GM12878 (cell line): Measurements from ENCODE around the gene CAVIN2. TPM values are rescaled to one million over a fixed set of nuclear protein-coding genes. Genes with fewer than 3 reads are reported as not detected.

Source experiments
- ATAC-seq: fragments of 200-7000 bp; cut with Tn5 transposase; 3 replicates; pipeline ENCODE4 v1.9.1; 2020; ENCODE audit warnings: mild to moderate bottlenecking, moderate library complexity
- BruUV-seq: library from RNA; stranded (reverse); fragments of 400-500 nt; replicated peaks from 2 replicates; lab custom pipeline; 2021; lab: Mats Ljungman, UMichigan
- CTCF ChIA-PET: fragments of 300-600 bp; sonication (Branson Sonifier 250); formaldehyde crosslinking; extraction: SDS; loops from one replicate; lab custom pipeline; 2021; ENCODE audit warnings: inconsistent platforms; lab: Yijun Ruan, JAX
- POLR2A ChIA-PET: fragments of 350-600 bp; formaldehyde crosslinking; extraction: SDS; loops from one replicate; lab custom pipeline; 2021; ENCODE audit warnings: inconsistent platforms; lab: Charles Lee
- RAD21 ChIA-PET: fragments of 300-600 bp; sonication (Branson Sonifier 250); formaldehyde crosslinking; loops from one replicate; lab custom pipeline; 2023; ENCODE audit warnings: antibody characterized with exemption; ENCODE audit not compliant: unreplicated experiment; lab: Charles Lee
- SMC1A ChIA-PET: fragments of 300-600 bp; sonication (Branson Sonifier 250); formaldehyde crosslinking; loops from one replicate; lab custom pipeline; 2023; ENCODE audit not compliant: unreplicated experiment, uncharacterized antibody; lab: Charles Lee
- DNase-seq: peaks from one replicate; pipeline ENCODE4 v3.0.0-alpha.2; 2011; ENCODE audit warnings: low read depth, low spot score
- FAIRE-seq: peaks from 3 replicates; lab custom pipeline; 2011; peaks lifted over from hg19 to GRCh38; lab: Jason Lieb, UNC
- H2AFZ ChIP-seq: 2 replicates; pipeline ENCODE4 v1.6.0; 2011; ENCODE audit warnings: low read depth, low read length, control low read depth; ENCODE audit not compliant: control insufficient read depth
- H3K27ac ChIP-seq: 2 replicates; pipeline ENCODE4 v1.5.1; 2011; ENCODE audit warnings: control low read depth; ENCODE audit not compliant: control insufficient read depth, insufficient read depth
- H3K27me3 ChIP-seq, 2 experiments: replicated peaks in 1 of 2; 2 replicates each; pipeline versions ENCODE4 v1.6.0 to v1.6.1; 2011; ENCODE audit warnings: low read length in 1 of 2; ENCODE audit not compliant: control insufficient read depth in 2 of 2, insufficient read depth in 2 of 2
- H3K36me3 ChIP-seq, 2 experiments: 2 replicates each; pipeline ENCODE4 v1.5.1; 2011; ENCODE audit warnings: low read length in 1 of 2; ENCODE audit not compliant: control insufficient read depth in 2 of 2, insufficient read depth in 2 of 2
- H3K4me1 ChIP-seq: 2 replicates; pipeline ENCODE4 v1.6.1; 2011; ENCODE audit warnings: mild to moderate bottlenecking, low read length, moderate library complexity, mixed read lengths; ENCODE audit not compliant: control insufficient read depth, insufficient read depth
- H3K4me2 ChIP-seq: 2 replicates; pipeline ENCODE4 v1.6.0; 2011; ENCODE audit warnings: control low read depth; ENCODE audit not compliant: control insufficient read depth, insufficient read depth
- H3K4me3 ChIP-seq: fragments of 200-600 bp; sonication (generic); 2 replicates; pipeline ENCODE4 v1.5.1; 2016
- H3K79me2 ChIP-seq: 2 replicates; pipeline ENCODE4 v1.6.0; 2011; ENCODE audit warnings: low read length; ENCODE audit not compliant: control insufficient read depth, insufficient read depth
- H3K9ac ChIP-seq: 2 replicates; pipeline ENCODE4 v1.8.0; 2011; ENCODE audit warnings: low read length, control low read depth, mixed read lengths; ENCODE audit not compliant: control insufficient read depth, insufficient read depth
- H3K9me3 ChIP-seq: replicated peaks from 3 replicates; pipeline ENCODE4 v1.5.1; 2011; ENCODE audit warnings: mild to moderate bottlenecking, low read length; ENCODE audit not compliant: control insufficient read depth, insufficient read depth
- H4K20me1 ChIP-seq: 2 replicates; pipeline ENCODE4 v1.6.0; 2011; ENCODE audit not compliant: control insufficient read depth, insufficient read depth
- BCL3 ChIP-seq: IDR thresholded peaks from 2 replicates; pipeline ENCODE4 v1.6.1; 2011; ENCODE audit warnings: borderline replicate concordance, low read depth, mild to moderate bottlenecking, moderate library complexity, low read length; ENCODE audit not compliant: insufficient read depth, poor library complexity, severe bottlenecking
- FOXK2 ChIP-seq: fragments of 450-650 bp; IDR thresholded peaks from 2 replicates; pipeline ENCODE4 v1.6.1; 2017; ENCODE audit warnings: mild to moderate bottlenecking, moderate library complexity
- HCFC1 ChIP-seq: fragments of 150-350 bp; IDR thresholded peaks from 2 replicates; pipeline ENCODE4 v1.6.1; 2014; ENCODE audit warnings: low read length
- HDAC6 ChIP-seq: fragments of 200-600 bp; sonication (generic); IDR thresholded peaks from one replicate; pipeline ENCODE4 v1.8.0; 2017; ENCODE audit warnings: antibody characterized with exemption; ENCODE audit not compliant: unreplicated experiment
- MXI1 ChIP-seq: fragments of 150-350 bp; IDR thresholded peaks from 2 replicates; pipeline ENCODE4 v1.6.1; 2011; ENCODE audit warnings: low read depth, mild to moderate bottlenecking, inconsistent platforms, low read length, improper control_type of control experiment
- NBN ChIP-seq: fragments of 450-650 bp; IDR thresholded peaks from 2 replicates; pipeline ENCODE4 v1.6.1; 2016
- RB1 ChIP-seq: fragments of 450-650 bp; formaldehyde crosslinking; IDR thresholded peaks from 2 replicates; pipeline ENCODE4 v1.6.1; 2017; ENCODE audit warnings: mild to moderate bottlenecking, borderline replicate concordance
- RCOR1 ChIP-seq: conservative IDR thresholded peaks from 2 replicates; pipeline ENCODE4 v1.6.1; 2012; ENCODE audit warnings: low read depth, low read length, improper control_type of control experiment
- SRF ChIP-seq, 2 experiments: IDR thresholded peaks; 2 replicates each; pipeline ENCODE4 v1.6.1; 2011; ENCODE audit warnings: low read depth in 2 of 2, low read length in 2 of 2, mild to moderate bottlenecking in 1 of 2, moderate library complexity in 1 of 2
- SUPT20H ChIP-seq: IDR thresholded peaks from 2 replicates; pipeline ENCODE4 v1.6.1; 2011; ENCODE audit warnings: low read depth, mild to moderate bottlenecking, low read length, moderate library complexity, borderline replicate concordance; ENCODE audit not compliant: control insufficient read depth
- TBL1XR1 ChIP-seq: IDR thresholded peaks from 2 replicates; pipeline ENCODE4 v1.6.1; 2012; ENCODE audit warnings: low read depth, low read length, improper control_type of control experiment
- TCF7 ChIP-seq: IDR thresholded peaks from 2 replicates; pipeline ENCODE4 v1.6.1; 2014; ENCODE audit warnings: antibody characterized with exemption, borderline replicate concordance
- USF1 ChIP-seq: IDR thresholded peaks from 2 replicates; pipeline ENCODE4 v1.6.1; 2011; ENCODE audit warnings: borderline replicate concordance, low read depth, mild to moderate bottlenecking, moderate library complexity, mixed read lengths, low read length; ENCODE audit not compliant: insufficient read depth; ENCODE audit errors: extremely low read length
- YBX1 ChIP-seq: fragments of 450-650 bp; IDR thresholded peaks from 2 replicates; pipeline ENCODE4 v1.6.1; 2016; ENCODE audit warnings: antibody characterized with exemption
- ZBTB11 ChIP-seq: fragments of 450-650 bp; formaldehyde crosslinking; IDR thresholded peaks from 2 replicates; pipeline ENCODE4 v1.5.0; 2022; ENCODE audit warnings: mild to moderate bottlenecking, missing genetic modification characterization
- ZNF24 ChIP-seq: fragments of 450-650 bp; IDR thresholded peaks from 2 replicates; pipeline ENCODE4 v1.6.1; 2017; ENCODE audit warnings: antibody characterized with exemption, mild to moderate bottlenecking
- ZNF274 ChIP-seq: IDR thresholded peaks from one replicate; pipeline ENCODE4 v1.8.0; 2011; ENCODE audit not compliant: insufficient read length, insufficient read depth
- ZNF622 ChIP-seq: fragments of 450-650 bp; IDR thresholded peaks from 2 replicates; pipeline ENCODE4 v1.6.1; 2017; ENCODE audit warnings: mild to moderate bottlenecking, inconsistent platforms
- WGBS: methylation state at CpG from one replicate; pipeline ENCODE4 v1.1.6; 2016; ENCODE audit warnings: low lambda C conversion rate; ENCODE audit not compliant: insufficient replicate concordance, insufficient coverage; ENCODE audit errors: missing lambda C conversion rate; 5-methylcytosine and 5-hydroxymethylcytosine counted together
- in situ Hi-C: fragments of 300-500 bp; cut with MboI; formaldehyde crosslinking; loops from 9 replicates; pipeline ENCODE4 v1.14.3; 2018; ENCODE audit warnings: mixed read lengths
- intact Hi-C: fragments of 100-400 bp; cut with micrococcal nuclease; formaldehyde crosslinking; loops from one replicate; pipeline ENCODE4 v1.14.2; 2022; ENCODE audit not compliant: unreplicated experiment
- polyA plus RNA-seq, 11 experiments: library from polyadenylated mRNA; depleted of rRNA in 4 of 11; unstranded in 6 of 11; stranded (reverse) in 5 of 11; fragments of >200 nt; fragmentation: Nextera tagmentation in 4 of 11; fragmentation: Illumina TruSeq in 1 of 11; extraction: Ambion mirVana in 4 of 11; extraction: Trizol in 1 of 11; gene quantifications; 1 replicate in 1 of 11; 2 replicates in 10 of 11; pipeline versions ENCODE4 v1.2.1 to v1.2.3, GENCODE V29; 2011 to 2016; ENCODE audit warnings: inconsistent platforms in 2 of 11, missing spikeins in 2 of 11, low read depth in 1 of 11
- total RNA-seq, 4 experiments: library from RNA; depleted of rRNA in 3 of 4; stranded (reverse); fragments of >200 nt in 3 of 4; fragmentation: Illumina TruSeq in 1 of 4; extraction: Trizol in 1 of 4; gene quantifications; 2 replicates each; pipeline versions ENCODE4 v1.2.1 to v1.2.3, GENCODE V29; 2013 to 2021

CAVIN2 gene
- total and polyA plus RNA-seq, 10 of the 15 experiments (the other 5 are each of a cell fraction or from before 2014, with no cell fraction given): not detected

- no peak for FAIRE-seq
- SMC1A ChIA-PET: no interaction called here
- in situ Hi-C loops: no loop called here
These were observed 44.8 kb upstream of the CAVIN2 start for GRCh38 chr2:191891656-191892055.

More at GRCh38 chr2:191891656-191892055, 44.8 kb upstream of the CAVIN2 start:
- POLR2A ChIA-PET: no interaction called here
- H3K36me3 ChIP-seq: no peaks in the 10 kb centered on the region
- no peaks in the 10 kb centered on the region for H3K79me2 ChIP-seq
- TF ChIP-seq BCL3 (no peak), TBL1XR1 (no peak), YBX1 (no peak), USF1 (no peak), FOXK2 (no peak), ZNF24 (no peak), RCOR1 (no peak), MXI1 (no peak), HDAC6 (no peak), SRF (IDR thresholded peaks at IDR 0.05; ENCODE audit: low read depth in 2 of 2, low read length in 2 of 2) (no peak), ZBTB11 (CRISPR knock-in tag) (no peak), TCF7 (no peak), NBN (no peak), SUPT20H (no peak), ZNF622 (no peak), HCFC1 (no peak), RB1 (no peak), ZNF274 (no peak)
- WGBS: 46% methylated on average over 5 of the region's 5 CpGs
- DNase-seq (no peak), ATAC-seq (no peak)
- RAD21 ChIA-PET: no interaction called here
- H3K9ac ChIP-seq: no peak overlapping the region
- no peaks in the 10 kb centered on the region for H3K9me3 ChIP-seq
- no peak overlapping the region for H2AFZ ChIP-seq
- intact Hi-C loops: no loop called here
- CTCF ChIA-PET: interaction anchor here (2.6 kb wide), 1 partner anchor 271 kb away, joined by 8 read pairs; no protein-coding TSS in a partner anchor
- H4K20me1 ChIP-seq: no peaks in the 10 kb centered on the region
- no peaks in the 10 kb centered on the region; a peak in 1 of 4 replicates for H3K27me3 ChIP-seq
- no TSS peak for BruUV-seq
- no peak overlapping the region for H3K4me2 ChIP-seq
- no peak overlapping the region for H3K27ac ChIP-seq
- H3K4me1 ChIP-seq: no peaks in the 10 kb centered on the region
- H3K4me3 ChIP-seq: no peak overlapping the region
